Keratinocyte (primary cell): ENCODE measurements around the gene DEFB110. TPM values are rescaled to one million over a fixed set of nuclear protein-coding genes. Genes with fewer than 3 reads are reported as not detected.

Experiments
- DNase-seq: peaks from one replicate; pipeline ENCODE4 v3.0.0-alpha.2; 2011; ENCODE audit warnings: low read depth, missing footprints, low spot score
- FAIRE-seq: peaks from 2 replicates; lab custom pipeline; 2011; peaks lifted over from hg19 to GRCh38; lab: Jason Lieb, UNC
- H2AFZ ChIP-seq: 2 replicates; pipeline ENCODE4 v1.6.0; 2012; ENCODE audit warnings: low read length, control low read depth, inconsistent platforms; ENCODE audit not compliant: control insufficient read depth
- H3K27ac ChIP-seq: 2 replicates; pipeline ENCODE4 v1.5.1; 2011; ENCODE audit warnings: low read length; ENCODE audit not compliant: control insufficient read depth, insufficient read depth
- H3K27me3 ChIP-seq: 3 replicates; pipeline ENCODE4 v1.6.0; 2011; ENCODE audit warnings: low read length; ENCODE audit not compliant: control insufficient read depth, insufficient read depth; ENCODE audit errors: extremely low read depth
- H3K36me3 ChIP-seq, 2 experiments: 2 replicates in 1 of 2; 3 replicates in 1 of 2; pipeline ENCODE4 v1.5.1; 2011; ENCODE audit warnings: low read length in 2 of 2, mild to moderate bottlenecking in 1 of 2; ENCODE audit not compliant: control insufficient read depth in 2 of 2, insufficient read depth in 2 of 2; ENCODE audit errors: extremely low read depth in 1 of 2
- H3K4me1 ChIP-seq: 3 replicates; pipeline ENCODE4 v1.5.1; 2011; ENCODE audit warnings: low read length; ENCODE audit not compliant: control insufficient read depth, insufficient read depth; ENCODE audit errors: extremely low read depth
- H3K4me2 ChIP-seq: 3 replicates; pipeline ENCODE4 v1.6.0; 2011; ENCODE audit warnings: low read depth, low read length; ENCODE audit not compliant: control insufficient read depth, insufficient read depth; ENCODE audit errors: extremely low read depth
- H3K4me3 ChIP-seq, 3 experiments: fragments of 200-600 bp in 1 of 3; sonication (generic) in 1 of 3; 2 replicates in 2 of 3; 3 replicates in 1 of 3; pipeline ENCODE4 v1.5.1; 2011 to 2016; ENCODE audit warnings: low read length in 3 of 3, mild to moderate bottlenecking in 3 of 3, control low read depth in 2 of 3, inconsistent platforms in 1 of 3, low read depth in 1 of 3, mixed read lengths in 1 of 3, mixed run types in 1 of 3, moderate library complexity in 1 of 3; ENCODE audit not compliant: control insufficient read depth in 2 of 3, insufficient read depth in 2 of 3; ENCODE audit errors: extremely low read depth in 1 of 3
- H3K79me2 ChIP-seq: 2 replicates; pipeline ENCODE4 v1.6.0; 2012; ENCODE audit warnings: low read length; ENCODE audit not compliant: control insufficient read depth, insufficient read depth
- H3K9ac ChIP-seq: 3 replicates; pipeline ENCODE4 v1.6.0; 2011; ENCODE audit warnings: low read length; ENCODE audit not compliant: control insufficient read depth, insufficient read depth; ENCODE audit errors: extremely low read depth
- H3K9me1 ChIP-seq: 3 replicates; pipeline ENCODE4 v1.6.0; 2011; ENCODE audit warnings: low read length; ENCODE audit not compliant: control insufficient read depth, insufficient read depth; ENCODE audit errors: extremely low read depth
- H3K9me3 ChIP-seq: 2 replicates; pipeline ENCODE4 v1.5.1; 2012; ENCODE audit warnings: low read depth, low read length; ENCODE audit not compliant: control insufficient read depth
- H4K20me1 ChIP-seq: 3 replicates; pipeline ENCODE4 v1.6.0; 2011; ENCODE audit warnings: low read length; ENCODE audit not compliant: control insufficient read depth, insufficient read depth; ENCODE audit errors: extremely low read depth
- CTCF ChIP-seq, 3 experiments: IDR thresholded peaks in 1 of 3; conservative IDR thresholded peaks in 1 of 3; optimal IDR thresholded peaks in 1 of 3; 2 replicates in 2 of 3; 3 replicates in 1 of 3; pipeline versions ENCODE3 to v1.5.1; 2011; ENCODE audit warnings: low read length in 3 of 3, mild to moderate bottlenecking in 3 of 3, moderate library complexity in 2 of 3, control low read depth in 1 of 3, inconsistent platforms in 1 of 3; ENCODE audit not compliant: insufficient read depth in 2 of 3; ENCODE audit errors: extremely low read depth in 1 of 3
- EZH2 ChIP-seq: IDR thresholded peaks from one replicate; pipeline ENCODE4 v1.6.1; 2012; ENCODE audit warnings: inconsistent platforms, mild to moderate bottlenecking, low read length, moderate library complexity
- dilution Hi-C: fragments of 300-500 bp; cut with MboI; formaldehyde crosslinking; loops from one replicate; pipeline ENCODE4 v1.7.0; 2020; ENCODE audit warnings: low sequenced_read_pairs; ENCODE audit not compliant: extremely low pct_ligation_motif_present
- polyA plus RNA-seq, 5 experiments: library from polyadenylated mRNA; depleted of rRNA in 3 of 5; stranded (reverse) in 3 of 5; stranded (forward) in 1 of 5; unstranded in 1 of 5; fragments of >200 nt; gene quantifications; 1 replicate in 1 of 5; 2 replicates in 3 of 5; 3 replicates in 1 of 5; pipeline versions ENCODE4 v1.2.1 to v1.2.3, GENCODE V29; 2011 to 2012; ENCODE audit warnings: missing spikeins in 2 of 5, low read depth in 1 of 5, low replicate concordance in 1 of 5

DEFB110 gene
- polyA plus RNA-seq, 1 donor (not counting 4 experiments of a cell fraction or from before 2014, with no cell fraction given) = not detected

DNA sequence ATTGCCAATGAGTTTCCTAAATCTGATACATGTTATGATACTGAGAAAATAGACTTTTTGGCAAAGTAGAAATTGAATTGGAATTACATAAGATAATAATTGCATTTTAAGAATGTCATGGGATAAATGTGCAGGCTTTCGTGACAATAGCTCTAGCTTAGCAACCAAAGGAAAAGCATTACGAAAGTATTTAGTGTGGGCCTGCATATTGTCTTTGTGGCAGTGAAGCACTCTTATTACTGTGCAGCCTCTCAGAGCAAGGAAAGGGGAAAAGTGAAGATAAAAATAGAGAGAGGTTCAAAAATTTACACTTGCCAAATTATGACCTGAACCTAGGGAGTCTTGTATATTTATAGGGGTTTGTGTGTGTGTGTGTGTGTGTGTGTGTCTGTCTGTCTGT is 39.7 kb downstream of the DEFB110 start:
- Histone ChIP-seq H2AFZ (no peak overlapping the region), H3K79me2 (no peaks in the 10 kb centered on the region), H3K27me3 (no peaks in the 10 kb centered on the region), H4K20me1 (no peaks in the 10 kb centered on the region), H3K4me2 (no peak overlapping the region), H3K9ac (no peak overlapping the region), H3K4me1 (no peaks in the 10 kb centered on the region), H3K4me3 (no peak overlapping the region), H3K36me3 (no peaks in the 10 kb centered on the region), H3K27ac (no peak overlapping the region), H3K9me1 (no peaks in the 10 kb centered on the region), H3K9me3 (no peaks in the 10 kb centered on the region)
- FAIRE-seq (no peak), DNase-seq (no peak)
- TF ChIP-seq CTCF (optimal IDR thresholded peaks at IDR 0.05 in 1 of 3, IDR thresholded peaks at IDR 0.05 in 1 of 3, conservative IDR thresholded peaks at IDR 0.05 in 1 of 3; ENCODE audit: extremely low read depth in 1 of 3, insufficient read depth in 2 of 3, low read length in 3 of 3) (no peak), EZH2 (no peak)
- dilution Hi-C loops = no loop called here

DNA sequence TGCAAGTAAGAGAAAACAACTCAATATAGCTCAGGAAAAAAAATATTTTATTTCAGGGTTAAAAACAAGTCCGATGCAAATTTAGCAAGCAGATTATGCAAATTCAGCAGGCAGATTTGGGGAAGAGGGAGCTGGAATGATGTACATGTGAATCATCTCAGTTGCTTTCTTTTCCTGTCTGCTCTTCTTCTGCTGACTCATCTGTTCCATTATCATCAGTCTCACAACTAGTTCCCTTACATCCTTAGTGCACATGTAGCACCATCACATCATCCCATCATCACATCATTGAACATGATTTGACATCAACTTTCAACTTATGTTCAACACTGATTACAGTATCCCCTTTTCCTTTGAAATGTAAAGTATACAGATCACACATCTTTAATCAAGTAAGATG is 40.9 kb downstream of the DEFB110 start:
- Histone ChIP-seq H3K9me1 (no peaks in the 10 kb centered on the region), H3K4me3 (no peak overlapping the region), H2AFZ (no peak overlapping the region), H4K20me1 (no peaks in the 10 kb centered on the region), H3K79me2 (no peaks in the 10 kb centered on the region), H3K27ac (no peak overlapping the region), H3K36me3 (no peaks in the 10 kb centered on the region), H3K9me3 (no peaks in the 10 kb centered on the region), H3K27me3 (no peaks in the 10 kb centered on the region), H3K4me2 (no peak overlapping the region), H3K4me1 (no peaks in the 10 kb centered on the region), H3K9ac (no peak overlapping the region)
- peak; percentile 11 for DNase-seq
- peak; percentile 63 for FAIRE-seq
- no peak for TF ChIP-seq EZH2
- TF ChIP-seq CTCF (optimal IDR thresholded peaks at IDR 0.05 in 1 of 3, IDR thresholded peaks at IDR 0.05 in 1 of 3, conservative IDR thresholded peaks at IDR 0.05 in 1 of 3; ENCODE audit: extremely low read depth in 1 of 3, insufficient read depth in 2 of 3, low read length in 3 of 3) = no peak
- dilution Hi-C loops = no loop called here
